Measurements from ENCODE around the gene LPO. TPM values are rescaled to one million over a fixed set of nuclear protein-coding genes. Genes with fewer than 3 reads are reported as not detected.

LPO gene
- polyA plus RNA-seq, 3 donors: 0.04 to 0.13 (median 0.09) TPM

DNA sequence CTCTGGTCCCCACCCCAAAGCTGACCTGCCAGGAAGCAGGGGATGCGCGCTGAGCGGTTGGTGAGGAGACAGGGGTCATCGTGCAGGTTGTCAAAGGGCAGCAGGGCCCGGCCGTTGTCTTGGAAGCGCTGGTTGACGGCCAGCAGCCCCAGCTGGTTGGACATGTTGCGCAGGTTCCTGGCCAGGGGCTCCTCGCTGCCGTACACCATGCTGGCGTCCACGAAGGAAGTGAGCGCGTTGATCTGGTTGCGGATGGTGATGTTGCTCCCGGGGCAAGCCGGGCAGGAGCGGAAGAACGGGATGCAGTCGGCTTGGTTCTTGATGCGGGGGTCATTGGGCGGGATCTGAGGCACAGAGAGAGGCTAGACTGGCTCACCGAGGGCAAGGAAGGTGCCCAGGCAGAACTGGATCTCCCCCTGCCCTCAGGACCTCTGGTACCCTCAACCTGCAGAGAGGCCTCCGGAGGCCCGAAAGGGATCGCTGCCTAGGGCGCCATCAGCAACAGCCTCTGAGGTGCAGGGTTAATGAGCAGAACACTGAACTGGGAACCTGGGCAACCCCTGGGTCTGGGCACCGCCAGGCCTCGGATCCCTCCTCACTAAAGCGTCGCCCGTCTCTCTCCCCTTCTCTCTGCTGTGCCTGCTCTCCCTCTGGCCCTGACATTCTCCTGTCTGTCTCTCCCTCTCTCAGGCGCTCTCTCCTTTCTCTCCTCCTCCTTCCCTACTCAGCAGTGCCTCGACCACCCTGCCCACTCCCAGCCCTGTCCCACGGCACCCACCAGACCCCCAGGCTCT, 39.6 kb downstream of the LPO start:
- DNase-seq: no peak

DNA sequence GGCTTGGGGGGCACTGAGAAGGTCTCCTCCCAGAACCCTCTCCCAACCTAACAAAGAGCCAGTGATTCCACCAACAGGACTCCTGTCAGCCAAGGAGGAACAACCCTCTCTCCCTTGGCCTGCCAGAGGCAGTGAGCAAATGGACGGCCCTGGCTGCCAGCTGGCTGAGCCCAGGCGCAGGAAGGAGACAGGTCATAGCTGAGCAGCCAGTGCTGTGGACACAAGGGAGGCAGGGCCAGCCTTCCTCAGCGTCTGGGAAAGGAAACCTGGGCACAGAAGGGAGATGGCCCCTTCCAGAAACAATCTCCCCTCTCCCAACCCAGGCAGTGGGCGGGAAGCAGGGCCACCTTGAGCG, 40.3 kb downstream of the LPO start:
- no peak for DNase-seq

DNA sequence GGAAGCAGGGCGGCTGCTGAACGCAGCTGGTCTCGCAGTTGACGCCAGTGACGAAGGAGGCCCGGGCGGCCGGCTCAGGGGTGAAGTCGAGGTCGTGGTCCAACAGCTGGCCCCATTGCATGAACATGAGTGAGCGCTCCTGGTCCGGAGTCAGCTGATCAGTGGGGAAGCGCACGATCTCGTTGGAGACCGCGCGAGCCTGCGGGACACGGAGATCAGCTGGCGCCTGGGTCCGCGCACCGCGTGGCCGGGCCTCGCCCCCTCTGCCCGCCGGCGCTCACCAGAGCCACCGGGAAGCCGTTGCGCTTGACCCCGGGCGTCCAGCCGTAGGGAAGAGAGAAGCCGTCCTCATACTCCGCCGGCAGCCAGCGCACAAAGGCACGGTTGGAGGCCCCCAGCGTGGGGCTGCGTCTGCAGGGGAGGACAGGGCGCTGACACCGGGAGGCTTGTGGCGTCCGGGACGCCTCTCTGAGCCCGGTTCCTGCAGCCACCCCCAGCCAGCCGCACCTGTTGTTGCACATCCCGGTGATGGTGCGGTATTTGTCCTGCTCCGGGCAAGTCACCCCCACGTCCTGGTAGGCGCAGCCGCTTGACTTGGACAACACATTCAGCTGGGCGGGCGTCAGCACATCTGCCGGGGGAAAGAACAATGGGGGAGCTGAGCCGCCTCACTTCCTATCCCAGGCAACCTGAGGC, 40.8 kb downstream of the LPO start:
- DNase-seq: peak; percentile 51

DNA sequence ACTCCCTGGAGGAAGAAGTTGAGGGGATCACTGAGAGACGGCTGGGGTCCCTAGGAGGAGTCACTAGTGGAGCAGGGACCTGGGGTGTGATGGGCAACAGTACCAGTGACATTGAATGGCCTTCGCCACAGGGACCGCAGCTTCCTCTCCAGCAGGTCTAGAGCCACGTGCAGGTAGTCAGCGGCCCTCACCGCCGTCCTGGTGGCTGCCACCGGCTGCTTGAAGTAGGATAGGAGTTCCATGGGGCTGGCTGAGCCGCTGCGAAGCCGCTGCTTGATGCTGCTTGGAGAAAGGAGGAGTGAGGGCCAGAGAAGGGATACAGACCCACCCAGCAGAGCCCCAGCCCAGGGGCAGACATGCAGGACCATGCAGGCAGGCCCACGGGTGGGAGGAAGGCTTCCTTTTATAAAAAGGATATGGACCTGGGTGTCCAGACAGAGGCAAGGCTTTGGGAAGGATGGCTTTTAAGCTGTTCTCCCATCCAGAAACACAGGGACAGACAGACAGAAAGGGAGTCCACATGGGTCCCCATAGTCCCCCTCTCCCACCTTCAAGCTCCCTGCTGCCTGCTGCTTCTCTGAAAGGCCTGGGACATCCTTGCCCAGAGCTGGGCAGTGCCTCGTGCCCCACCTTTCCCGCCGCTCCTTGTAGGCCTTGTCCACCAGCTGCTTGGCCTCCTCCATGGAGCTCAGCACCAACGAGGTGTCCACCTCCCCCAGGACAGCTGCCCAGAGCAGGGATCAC, 41.5 kb downstream of the LPO start:
- DNase-seq: no peak

DNA sequence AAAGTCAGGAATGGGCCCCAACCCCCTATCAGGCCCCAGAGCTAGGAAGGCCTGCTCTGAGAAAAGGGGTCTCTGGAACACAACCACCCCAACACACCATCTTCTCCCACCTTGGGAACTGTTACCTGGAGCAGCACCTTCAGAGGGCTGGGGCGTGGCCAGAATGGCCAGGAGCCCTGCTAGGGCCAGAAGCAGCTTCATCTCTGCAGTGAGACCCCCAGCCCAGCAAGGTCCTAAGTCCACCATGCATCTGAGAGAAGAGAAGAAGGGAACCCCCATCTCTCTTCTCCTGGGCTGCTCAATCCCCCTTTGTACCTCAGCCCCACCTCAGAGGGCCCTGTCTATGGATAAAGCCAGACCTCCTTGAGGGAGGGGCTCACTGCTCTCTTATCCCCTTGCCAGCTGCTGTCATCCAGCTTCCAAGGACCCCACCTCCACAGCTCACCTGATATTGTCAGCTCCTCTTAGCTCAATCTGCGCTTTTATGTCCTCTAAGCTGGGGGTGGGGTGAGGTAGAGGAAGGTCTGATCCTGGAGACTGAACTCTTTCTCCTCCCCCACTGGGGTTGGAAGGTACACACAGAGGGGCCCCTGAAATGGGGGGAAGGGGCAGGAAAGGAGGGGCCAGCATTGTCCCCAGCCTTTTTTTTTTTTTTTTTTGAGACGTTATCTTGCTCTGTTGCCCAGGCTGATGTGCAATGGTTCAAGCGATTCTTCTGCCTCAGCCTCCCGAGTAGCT, 42.3 kb downstream of the LPO start, which contains the start of gene MPO:
Gene MPO (minus strand): TSS at position 456 of the 738 bp plus-strand sequence. CDS start 177 bp downstream, at position 279.
- DNase-seq: no peak

DNA sequence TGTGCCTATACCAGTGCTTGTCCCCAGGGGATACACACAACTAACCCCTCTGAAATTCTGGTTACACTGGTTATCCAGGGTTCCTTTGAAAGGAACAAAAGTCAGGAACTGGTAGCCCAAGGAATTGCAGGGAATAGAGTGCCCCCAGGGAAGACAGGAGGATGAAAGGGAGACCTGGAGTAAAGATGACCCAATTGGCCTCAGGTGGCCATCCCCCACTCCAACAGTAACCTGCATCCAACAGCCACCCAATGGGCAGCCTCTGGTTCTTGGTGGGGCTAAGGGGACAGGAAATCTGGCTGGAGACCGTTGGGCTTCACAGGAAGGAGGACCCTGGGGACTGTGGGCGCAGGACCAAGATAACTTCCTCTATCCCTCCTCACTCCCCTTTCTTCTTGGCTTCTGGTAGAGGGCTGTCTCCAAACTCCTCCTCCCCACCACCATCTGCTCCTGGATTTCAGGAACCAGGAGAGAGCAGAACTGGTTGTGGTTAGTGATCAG, 43.2 kb downstream of the LPO start:
- no peak for DNase-seq

DNA sequence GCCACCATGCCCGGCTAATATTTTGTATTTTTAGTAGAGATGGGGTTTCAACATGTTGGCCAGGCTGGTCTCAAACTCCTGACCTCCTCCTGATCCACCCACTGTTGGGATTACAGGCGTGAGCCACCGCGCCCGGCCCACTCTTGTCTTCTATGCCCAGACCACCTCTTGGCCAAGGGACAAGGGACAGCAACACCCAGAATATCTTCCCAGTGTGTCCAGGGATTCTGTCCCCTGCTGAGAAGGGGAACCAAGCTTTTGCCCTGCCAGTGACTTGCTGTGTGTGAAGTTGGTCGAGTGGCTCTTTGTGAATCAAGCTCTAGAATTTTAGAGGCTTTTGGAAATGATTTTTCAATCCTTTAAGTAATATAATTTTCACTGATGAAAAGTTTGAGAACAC, 44.1 kb downstream of the LPO start:
- no peak for DNase-seq

DNA sequence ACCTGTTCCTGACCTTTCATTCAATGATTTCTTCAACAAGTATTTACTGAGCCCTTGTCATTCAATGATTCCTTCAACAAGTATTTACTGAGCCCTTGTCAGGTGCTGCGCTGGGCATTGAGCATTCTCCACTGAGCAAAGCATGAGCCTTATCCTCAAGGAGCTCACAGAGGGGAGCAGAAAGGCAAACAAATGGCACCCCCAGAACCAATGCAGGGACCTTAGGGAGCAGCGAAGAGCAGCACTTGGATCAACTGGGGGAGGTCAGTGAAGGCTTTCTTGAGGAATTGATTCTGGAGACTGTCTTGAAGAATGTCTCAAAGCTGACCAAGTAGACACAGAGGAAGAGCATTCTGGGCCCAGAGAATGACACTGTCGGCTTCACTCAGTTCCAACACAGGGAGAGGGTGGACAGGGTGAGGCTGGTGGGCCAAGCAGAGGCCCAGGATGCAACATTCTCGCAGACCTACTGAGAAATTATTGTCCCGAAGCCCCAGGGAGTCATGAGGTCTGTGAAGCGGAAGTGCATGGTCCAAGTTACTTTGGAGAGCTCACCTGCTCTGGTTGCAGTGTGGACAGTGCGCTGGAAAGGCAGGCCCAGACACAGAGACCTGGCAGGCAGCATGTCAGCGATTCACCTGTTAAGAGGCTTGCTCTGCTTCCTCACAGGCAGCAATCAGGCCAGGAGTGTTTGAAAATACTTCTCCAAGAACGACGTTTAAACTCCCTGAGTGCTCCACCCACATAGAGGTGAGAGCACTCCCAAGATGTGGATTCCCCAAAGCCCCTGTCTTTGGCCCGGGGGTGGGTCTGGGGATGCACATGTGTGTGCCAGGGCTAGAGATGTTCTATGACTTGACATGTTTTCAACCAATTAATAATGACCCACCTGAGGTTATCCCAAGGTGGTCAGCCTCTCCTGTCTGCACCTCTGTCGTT, 45.6 kb downstream of the LPO start:
- no peak for DNase-seq

DNA sequence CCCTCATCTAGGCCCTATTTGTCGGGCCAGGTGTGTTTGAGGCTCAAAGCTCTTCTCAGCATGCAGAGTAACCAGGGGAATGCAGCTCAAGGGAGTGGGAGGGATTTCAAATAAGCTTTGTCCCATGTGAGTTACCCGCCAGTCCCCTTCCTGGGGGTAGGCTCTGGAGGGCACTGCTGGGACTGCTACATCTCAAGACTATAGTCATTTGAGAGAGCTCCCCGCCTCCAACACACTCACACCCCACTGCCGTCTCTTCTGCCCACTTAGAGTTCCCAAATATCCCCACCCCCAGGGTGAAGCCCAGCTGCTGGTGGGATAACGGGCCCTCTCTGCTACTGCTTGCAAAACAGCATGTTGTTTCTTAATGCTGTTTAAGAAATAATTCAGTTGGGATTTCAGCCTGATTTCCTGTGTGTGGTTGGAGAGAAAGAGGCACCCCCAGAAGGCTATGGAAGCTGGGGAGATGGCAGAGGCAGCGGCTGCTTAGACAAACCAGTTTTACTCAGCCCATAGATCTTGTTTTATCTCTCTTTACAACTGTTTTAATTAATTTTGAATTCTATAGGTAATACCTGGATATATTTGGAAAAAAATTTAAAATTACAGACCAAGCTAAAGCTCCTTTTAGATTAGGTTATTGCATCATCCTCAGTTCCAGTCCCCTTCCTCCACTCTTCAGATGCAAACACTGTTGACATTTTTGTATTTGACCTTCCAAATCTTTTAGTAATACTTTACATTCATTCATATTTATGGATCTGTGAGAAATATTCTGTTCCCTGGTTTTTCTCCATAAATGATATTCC, 46.4 kb downstream of the LPO start:
- DNase-seq: no peak

DNA sequence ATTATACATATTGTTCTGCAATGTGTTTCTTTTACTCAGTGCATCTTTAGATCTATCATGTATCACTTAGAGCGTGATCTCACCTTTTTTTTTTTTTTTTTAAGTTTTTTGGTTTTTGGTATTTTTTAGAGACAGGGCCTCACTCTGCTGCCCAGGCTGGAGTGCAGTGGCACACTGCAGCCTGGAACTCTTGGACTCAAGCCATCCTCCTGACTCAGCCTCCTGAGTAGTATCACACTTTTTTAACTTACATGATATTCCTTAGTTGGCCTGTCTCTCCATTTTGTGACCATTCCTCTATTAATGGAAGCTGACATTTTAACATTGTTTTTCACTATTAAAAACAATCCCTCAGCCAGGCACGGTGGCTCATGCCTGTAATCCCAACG, 47.0 kb downstream of the LPO start:
- no peak for DNase-seq

DNA sequence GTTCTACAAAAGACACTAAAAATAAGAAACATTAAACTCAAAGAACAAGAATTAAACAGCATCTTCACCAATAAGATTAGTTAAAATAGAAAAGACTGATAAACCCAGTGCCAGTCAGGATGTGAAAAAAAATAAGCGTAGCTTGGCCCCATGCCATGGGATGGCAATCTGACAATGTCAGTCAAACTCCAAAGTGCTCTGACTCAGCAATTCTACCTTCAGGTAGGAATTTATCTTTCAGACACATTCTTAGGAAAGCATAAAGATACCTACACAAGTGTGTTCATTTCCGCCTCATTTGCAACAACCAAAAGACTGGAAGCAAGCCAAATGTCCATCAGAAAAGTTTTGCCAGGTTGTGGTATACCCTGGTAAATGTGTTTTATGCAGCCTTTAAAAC, 51.5 kb downstream of the LPO start:
- DNase-seq: no peak

DNA sequence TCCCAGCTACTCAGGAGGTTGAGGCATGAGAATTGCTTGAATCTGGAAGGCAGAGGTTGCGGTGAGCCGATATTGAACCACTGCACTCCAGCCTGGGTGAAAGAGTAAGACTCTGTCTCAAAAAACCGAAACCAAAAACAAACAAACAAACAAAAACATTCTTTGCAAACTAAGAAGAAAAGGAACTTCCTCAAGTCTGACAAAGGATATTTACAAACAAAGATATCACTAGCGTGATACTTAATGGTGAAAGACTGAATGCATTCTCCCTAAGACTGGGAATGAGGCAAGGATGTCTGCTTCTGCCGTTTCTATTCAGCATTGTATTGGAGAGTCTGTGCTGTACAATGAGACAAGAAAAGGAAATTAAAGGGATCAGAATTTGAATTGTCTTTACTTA, 52.9 kb downstream of the LPO start:
- DNase-seq: no peak

DNA sequence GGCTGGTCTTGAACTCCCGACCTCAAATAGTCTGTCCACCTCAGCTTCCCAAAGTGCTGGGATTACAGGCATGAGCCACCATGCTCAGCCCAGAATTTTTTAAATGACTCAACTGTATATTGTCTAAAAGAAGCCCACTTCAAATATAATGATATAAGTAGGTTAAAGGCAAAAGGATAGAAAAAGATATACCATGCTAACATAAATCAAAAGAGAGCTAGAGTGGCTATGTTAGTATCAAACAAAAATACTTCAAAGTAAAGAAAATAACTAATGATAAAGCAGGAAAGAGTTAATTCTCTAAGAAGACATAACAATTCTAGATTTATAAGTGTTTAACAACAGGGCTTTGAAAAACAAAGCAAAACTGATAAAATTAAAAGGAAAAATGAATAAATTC, 55.6 kb downstream of the LPO start:
- DNase-seq: no peak

DNA sequence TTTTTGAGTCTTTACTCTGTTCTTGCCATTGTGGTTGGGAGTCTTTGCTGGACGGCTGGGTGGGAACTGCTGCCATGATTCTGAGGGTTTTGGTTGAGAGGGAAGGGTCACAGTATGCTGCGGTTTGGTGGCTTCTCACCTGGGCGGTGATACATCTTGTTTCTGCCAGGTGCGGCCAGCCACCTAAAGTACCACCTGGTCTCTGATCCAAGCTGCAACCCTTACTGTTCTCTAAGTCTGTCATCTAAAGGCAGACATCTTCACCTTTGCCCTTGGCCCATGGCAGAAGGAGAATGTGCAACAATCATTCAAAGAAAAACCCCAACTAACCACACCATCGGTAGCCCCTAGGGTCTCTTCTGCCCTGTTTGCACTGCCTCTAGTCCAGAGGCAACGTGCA, 62.0 kb downstream of the LPO start:
- no peak for DNase-seq

DNA sequence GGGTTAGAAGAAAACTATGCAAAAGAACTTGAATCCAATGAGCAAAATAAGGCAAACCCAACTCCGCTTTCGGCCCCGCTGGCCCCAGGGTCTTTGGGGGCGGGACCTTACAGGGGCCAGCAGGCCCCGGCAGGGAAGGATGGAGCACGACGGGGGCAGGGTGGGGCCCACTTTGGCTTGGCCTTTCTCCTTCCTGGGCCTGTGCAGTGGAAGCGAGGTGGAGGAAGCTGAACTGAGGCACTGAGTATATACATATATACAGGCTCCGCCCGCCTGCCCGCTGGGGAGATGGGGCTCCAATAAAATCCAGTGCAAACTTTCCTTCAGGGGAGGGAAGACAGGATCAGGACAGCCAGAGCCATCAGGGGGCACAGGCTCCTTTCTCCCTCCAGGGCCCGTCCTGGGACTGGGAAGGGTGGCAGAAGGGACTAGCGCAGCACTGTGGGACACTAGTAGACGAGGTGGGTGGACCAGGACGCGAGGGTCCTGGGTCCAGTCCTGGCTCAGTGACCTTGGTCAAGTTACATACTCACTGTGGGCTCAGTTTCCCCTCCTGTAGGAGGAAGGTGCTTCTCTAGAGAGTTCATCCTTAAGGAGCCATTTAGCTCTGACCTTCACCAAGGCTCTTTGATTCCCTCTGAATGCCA, 63.2 kb downstream of the LPO start:
- no peak for DNase-seq

DNA sequence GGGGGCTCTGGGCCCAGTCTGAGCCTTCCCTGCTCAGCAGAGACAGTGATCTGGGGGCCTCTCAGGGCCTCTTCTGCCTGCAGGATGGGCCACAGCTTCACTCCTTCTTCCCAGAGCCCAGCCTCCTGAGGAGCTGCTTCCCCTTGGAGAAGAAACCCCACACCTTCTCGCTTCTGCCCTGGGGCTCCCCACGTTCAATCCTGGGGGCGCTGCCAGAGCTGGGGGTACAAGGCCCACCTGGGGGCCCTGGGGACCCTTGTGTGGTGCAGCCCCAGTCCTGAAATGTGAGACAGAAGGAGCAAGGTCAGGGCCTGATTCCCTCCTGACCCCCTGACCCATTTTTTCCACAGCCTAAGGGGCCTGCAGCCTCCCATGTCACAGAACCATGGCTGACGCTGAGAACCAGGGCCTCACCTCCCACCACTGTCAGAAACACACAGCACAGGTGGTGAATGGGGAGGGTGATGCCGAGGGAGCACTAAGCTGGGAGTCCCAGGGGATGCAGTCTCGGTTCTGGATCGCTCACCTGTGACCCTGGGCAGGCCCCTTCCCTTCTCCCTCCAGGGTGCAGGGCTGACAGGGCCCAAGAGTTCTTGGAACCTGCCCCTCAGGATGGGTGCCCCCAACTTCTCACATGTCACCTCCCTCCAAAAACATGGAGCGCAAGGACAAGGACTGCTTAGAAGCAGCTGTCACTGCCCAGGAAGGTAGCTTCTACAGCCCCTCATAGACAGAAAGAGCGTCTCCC, 64.0 kb downstream of the LPO start:
- DNase-seq: no peak

DNA sequence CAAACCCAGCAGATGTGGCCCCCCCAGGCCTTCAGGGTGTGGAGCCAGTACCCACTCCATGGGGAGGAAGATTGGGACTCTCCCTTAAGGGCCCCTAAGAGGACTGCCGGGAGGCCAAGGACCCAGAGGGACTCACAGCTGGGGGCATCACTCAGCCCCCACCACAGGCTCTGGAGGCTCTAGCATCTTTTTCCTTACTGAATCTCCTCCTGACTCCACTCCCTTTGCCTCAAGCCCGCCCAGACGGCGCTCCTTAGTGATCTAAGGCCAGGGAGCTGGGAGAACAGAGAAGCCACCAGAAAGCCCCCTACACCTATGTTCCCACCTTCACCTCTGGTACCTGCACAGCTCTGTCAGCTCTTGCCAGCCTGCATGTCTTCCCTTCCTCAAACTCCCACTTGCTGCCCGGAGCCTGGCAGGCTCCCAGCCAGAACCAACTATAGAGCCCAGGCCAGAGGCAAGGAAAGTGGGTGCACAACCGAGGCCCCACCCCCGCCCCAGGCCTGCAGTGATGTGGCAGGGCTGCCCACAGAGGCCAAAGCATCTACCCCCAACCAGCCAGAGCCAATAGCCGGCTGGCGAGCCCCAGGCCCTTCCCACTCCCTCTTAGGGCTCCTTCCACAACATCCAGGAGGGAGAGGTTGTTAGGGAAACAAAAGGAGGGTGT, 64.7 kb downstream of the LPO start:
- DNase-seq: no peak
